OCI-LY7 (cell line): ENCODE results near the gene GPN3. TPM values are rescaled to one million over a fixed set of nuclear protein-coding genes. Genes with fewer than 3 reads are reported as not detected.

ENCODE experiments used
- BruUV-seq: library from RNA; stranded (reverse); fragments of 400-500 nt; replicated peaks from 2 replicates; lab custom pipeline; 2021; lab: Mats Ljungman, UMichigan
- CTCF ChIA-PET: fragments of 300-600 bp; sonication (Branson Sonifier 250); formaldehyde crosslinking; loops from one replicate; lab custom pipeline; 2022; ENCODE audit warnings: antibody characterized with exemption; ENCODE audit not compliant: unreplicated experiment; lab: Charles Lee
- POLR2A ChIA-PET: fragments of 300-600 bp; sonication (Branson Sonifier 250); formaldehyde crosslinking; loops from one replicate; lab custom pipeline; 2022; ENCODE audit warnings: antibody characterized with exemption; lab: Charles Lee
- DNase-seq: peaks from one replicate; pipeline ENCODE4 v3.0.0-alpha.2; 2015; ENCODE audit warnings: low spot score
- H2AFZ ChIP-seq: fragments of 200-600 bp; sonication (generic), shearing (Covaris generic); 2 replicates; pipeline ENCODE4 v1.6.1; 2014; ENCODE audit warnings: mild to moderate bottlenecking, antibody characterized with exemption, low read length, moderate library complexity
- H3K27ac ChIP-seq: fragments of 200-600 bp; sonication (generic); 2 replicates; pipeline ENCODE4 v1.5.1; 2014; ENCODE audit warnings: mixed run types, low read depth, mild to moderate bottlenecking, moderate library complexity, low read length, inconsistent platforms; ENCODE audit not compliant: poor library complexity, severe bottlenecking
- H3K36me3 ChIP-seq: fragments of 200-600 bp; sonication (generic); 2 replicates; pipeline ENCODE4 v1.6.1; 2014; ENCODE audit warnings: mild to moderate bottlenecking, antibody characterized with exemption, low read length, moderate library complexity, mixed read lengths; ENCODE audit not compliant: insufficient read depth
- H3K4me1 ChIP-seq: fragments of 200-600 bp; sonication (generic); 2 replicates; pipeline ENCODE4 v1.5.1; 2014; ENCODE audit warnings: mild to moderate bottlenecking, low read length; ENCODE audit not compliant: insufficient read depth, poor library complexity, severe bottlenecking
- H3K4me2 ChIP-seq: fragments of 200-600 bp; sonication (generic); 2 replicates; pipeline ENCODE4 v1.6.1; 2014; ENCODE audit warnings: mild to moderate bottlenecking, low read length
- H3K4me3 ChIP-seq: fragments of 200-600 bp; sonication (generic); 2 replicates; pipeline ENCODE4 v1.5.1; 2014; ENCODE audit warnings: mild to moderate bottlenecking, low read depth, low read length; ENCODE audit not compliant: poor library complexity, severe bottlenecking
- H3K79me2 ChIP-seq: fragments of 200-600 bp; sonication (generic); 2 replicates; pipeline ENCODE4 v1.6.1; 2016; ENCODE audit warnings: low read depth, mild to moderate bottlenecking, low read length, moderate library complexity, mixed read lengths; ENCODE audit not compliant: insufficient read depth
- H3K9me2 ChIP-seq: fragments of 200-600 bp; sonication (generic); 2 replicates; pipeline ENCODE4 v1.6.1; 2016; ENCODE audit warnings: mild to moderate bottlenecking, low read length, mixed read lengths; ENCODE audit not compliant: insufficient read depth
- H3K9me3 ChIP-seq: fragments of 200-600 bp; sonication (generic); 2 replicates; pipeline ENCODE4 v1.6.1; 2014; ENCODE audit warnings: mild to moderate bottlenecking, mixed run types, low read length, mixed read lengths
- H4K20me1 ChIP-seq: fragments of 200-600 bp; sonication (generic); 2 replicates; pipeline ENCODE4 v1.6.1; 2014; ENCODE audit warnings: mild to moderate bottlenecking, antibody characterized with exemption, low read length, moderate library complexity, mixed read lengths; ENCODE audit not compliant: insufficient read depth
- EZH2phosphoT487 ChIP-seq: fragments of 200-600 bp; sonication (generic); IDR thresholded peaks from 2 replicates; pipeline ENCODE4 v1.6.1; 2018; ENCODE audit warnings: low read depth, borderline replicate concordance, mild to moderate bottlenecking, mixed run types, antibody characterized with exemption, low read length, moderate library complexity, mixed read lengths
- intact Hi-C: fragments of 100-400 bp; cut with micrococcal nuclease; formaldehyde crosslinking; loops from one replicate; pipeline ENCODE4 v1.10.0; 2022; ENCODE audit not compliant: unreplicated experiment
- total RNA-seq, 2 experiments: library from RNA; depleted of rRNA in 1 of 2; stranded (reverse); fragments of >200 nt in 1 of 2; shearing (Covaris generic) in 1 of 2; gene quantifications; 2 replicates each; pipeline ENCODE4 v1.2.3, GENCODE V29; 2014 to 2022
- TF ChIP-seq, protein P1 (sequence below): fragments of 200-600 bp; sonication (generic); conservative IDR thresholded peaks from 2 replicates; pipeline ENCODE4 v1.5.1; 2014; ENCODE audit warnings: mild to moderate bottlenecking, antibody characterized with exemption, low read length, moderate library complexity, mixed read lengths

The GPN3 gene
- total RNA-seq, 2 experiments from 2014 or later = 24.2 to 43.7 TPM

DNA sequence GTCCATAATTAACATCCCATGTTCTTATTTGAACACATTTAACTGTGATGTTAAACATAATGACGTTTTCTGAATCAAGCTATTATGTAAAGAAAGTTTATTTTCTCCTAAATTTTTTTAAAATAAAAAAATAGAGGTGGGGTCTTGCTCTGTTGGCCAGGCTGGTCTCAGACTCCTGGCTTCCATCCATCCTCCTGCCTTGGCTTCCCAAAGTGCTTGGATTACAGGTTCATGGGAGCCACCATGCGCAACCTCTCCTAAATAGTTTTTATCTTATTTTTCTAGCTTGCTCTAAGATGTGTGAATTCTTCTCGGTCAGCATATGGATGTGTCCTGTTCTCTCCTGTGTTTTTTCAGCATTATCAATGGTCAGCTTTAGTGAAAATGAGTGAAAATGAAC lies 37.3 kb upstream of the GPN3 start:
- Histone ChIP-seq H3K9me3 (no peaks in the 10 kb centered on the region), H3K36me3 (no peaks in the 10 kb centered on the region), H3K4me1 (peaks cover 11% of the 10 kb centered on the region), H3K4me3 (no peak overlapping the region), H3K79me2 (peaks cover 14% of the 10 kb centered on the region), H3K27ac (no peak overlapping the region), H4K20me1 (no peaks in the 10 kb centered on the region), H2AFZ (no peak overlapping the region), H3K9me2 (no peaks in the 10 kb centered on the region), H3K4me2 (no peak overlapping the region)
- intact Hi-C loops = no loop called here
- CTCF ChIA-PET = no interaction called here
- BruUV-seq = no TSS peak
- TF ChIP-seq EZH2phosphoT487 = no peak
- TF ChIP-seq, protein P1, sequence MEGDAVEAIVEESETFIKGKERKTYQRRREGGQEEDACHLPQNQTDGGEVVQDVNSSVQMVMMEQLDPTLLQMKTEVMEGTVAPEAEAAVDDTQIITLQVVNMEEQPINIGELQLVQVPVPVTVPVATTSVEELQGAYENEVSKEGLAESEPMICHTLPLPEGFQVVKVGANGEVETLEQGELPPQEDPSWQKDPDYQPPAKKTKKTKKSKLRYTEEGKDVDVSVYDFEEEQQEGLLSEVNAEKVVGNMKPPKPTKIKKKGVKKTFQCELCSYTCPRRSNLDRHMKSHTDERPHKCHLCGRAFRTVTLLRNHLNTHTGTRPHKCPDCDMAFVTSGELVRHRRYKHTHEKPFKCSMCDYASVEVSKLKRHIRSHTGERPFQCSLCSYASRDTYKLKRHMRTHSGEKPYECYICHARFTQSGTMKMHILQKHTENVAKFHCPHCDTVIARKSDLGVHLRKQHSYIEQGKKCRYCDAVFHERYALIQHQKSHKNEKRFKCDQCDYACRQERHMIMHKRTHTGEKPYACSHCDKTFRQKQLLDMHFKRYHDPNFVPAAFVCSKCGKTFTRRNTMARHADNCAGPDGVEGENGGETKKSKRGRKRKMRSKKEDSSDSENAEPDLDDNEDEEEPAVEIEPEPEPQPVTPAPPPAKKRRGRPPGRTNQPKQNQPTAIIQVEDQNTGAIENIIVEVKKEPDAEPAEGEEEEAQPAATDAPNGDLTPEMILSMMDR = no peak
- DNase-seq = no peak
- POLR2A ChIA-PET = interaction anchor here (0.5 to 1.0 kb wide), 4 partner anchors 19 to 100 kb away, joined by 3 to 5 read pairs (median 4); partner anchors contain the start of gene ARPC3

DNA sequence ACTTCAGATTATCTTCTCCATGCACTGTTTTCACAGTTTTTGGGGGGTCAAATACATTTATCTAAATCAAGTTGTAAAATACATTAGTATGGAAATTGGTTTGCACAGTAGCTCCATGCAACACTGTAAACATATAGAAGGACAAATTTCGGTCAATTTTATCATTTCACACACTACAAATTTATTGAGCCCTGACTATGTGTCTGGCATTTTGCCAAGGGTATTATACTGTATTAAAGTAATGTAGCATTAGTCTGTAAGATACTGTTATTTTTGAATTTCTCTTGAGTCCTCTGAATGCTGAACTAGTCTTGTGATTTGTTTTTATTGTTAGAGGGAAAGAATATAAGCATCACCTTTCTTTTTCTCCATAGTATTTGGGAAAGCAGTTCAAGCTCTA lies 35.4 kb upstream of the GPN3 start:
- 0 out of 2 replicates have a peak overlapping the region, but pooled peaks have one; percentile 16 for H2AFZ ChIP-seq
- H3K9me2 ChIP-seq = no peaks in the 10 kb centered on the region
- ChIA-PET CTCF (interaction anchor here (0.6 to 1.0 kb wide), 2 partner anchors 10 to 35 kb away, joined by 3 to 4 read pairs; partner anchors contain the start of gene FAM216A), POLR2A (interaction anchor here (0.5 to 1.3 kb wide), 7 partner anchors 11 to 453 kb away, joined by 3 to 4 read pairs (median 3); no protein-coding TSS in a partner anchor)
- no peaks in the 10 kb centered on the region for H3K9me3 ChIP-seq
- H3K79me2 ChIP-seq = peaks cover 33% of the 10 kb centered on the region
- H3K27ac ChIP-seq = no peak overlapping the region
- H3K36me3 ChIP-seq = peaks cover 14% of the 10 kb centered on the region; the same call in 1 of the 2 replicates
- TF ChIP-seq, protein P1 = no peak
- TF ChIP-seq EZH2phosphoT487 = no peak
- no peak overlapping the region for H3K4me2 ChIP-seq
- intact Hi-C loops = loop anchor here (2.0 kb wide), 1 partner anchor 53 kb away; the partner anchor contains the start of gene ARPC3
- no peaks in the 10 kb centered on the region for H4K20me1 ChIP-seq
- DNase-seq = no peak
- peaks cover 29% of the 10 kb centered on the region for H3K4me1 ChIP-seq
- H3K4me3 ChIP-seq = no peak overlapping the region
- no TSS peak for BruUV-seq
